RWPE2 (cell line): ENCODE measurements around the gene TAF1A.

Experiments used
- ATAC-seq: fragments of 200-7000 bp; cut with Tn5 transposase; 3 replicates; pipeline ENCODE4 v1.9.1; 2021; ENCODE audit warnings: low read depth
- DNase-seq: peaks from one replicate; pipeline ENCODE4 v3.0.0-alpha.2; 2020; ENCODE audit warnings: low spot score
- H3K27ac ChIP-seq: fragments of 450-650 bp; 2 replicates; pipeline ENCODE4 v1.5.1; 2017; ENCODE audit warnings: mild to moderate bottlenecking; ENCODE audit not compliant: poor library complexity, severe bottlenecking
- H3K27me3 ChIP-seq: fragments of 250-450 bp; sonication (Bioruptor Pico); 2 replicates; pipeline ENCODE4 v1.5.1; 2021; ENCODE audit warnings: mild to moderate bottlenecking, moderate library complexity; ENCODE audit not compliant: insufficient read depth, poor library complexity, severe bottlenecking
- H3K36me3 ChIP-seq: fragments of 250-450 bp; sonication (Bioruptor Pico); 2 replicates; pipeline ENCODE4 v1.5.1; 2020; ENCODE audit warnings: low read depth, mild to moderate bottlenecking, moderate library complexity
- H3K4me1 ChIP-seq: fragments of 250-450 bp; sonication (Bioruptor Pico); 2 replicates; pipeline ENCODE4 v1.5.1; 2021; ENCODE audit warnings: mild to moderate bottlenecking, moderate library complexity; ENCODE audit not compliant: insufficient read depth, poor library complexity, severe bottlenecking
- H3K4me3 ChIP-seq: fragments of 250-450 bp; sonication (Bioruptor Pico); 2 replicates; pipeline ENCODE4 v1.5.1; 2021; ENCODE audit warnings: mild to moderate bottlenecking, moderate library complexity; ENCODE audit not compliant: severe bottlenecking
- H3K9me3 ChIP-seq: fragments of 250-450 bp; sonication (Bioruptor Pico); 2 replicates; pipeline ENCODE4 v1.5.1; 2021; ENCODE audit warnings: mild to moderate bottlenecking, moderate library complexity; ENCODE audit not compliant: severe bottlenecking
- TF ChIP-seq, protein P1 (sequence below): fragments of 450-650 bp; IDR thresholded peaks from one replicate; pipeline ENCODE4 v1.5.1; 2017; ENCODE audit warnings: mild to moderate bottlenecking, moderate library complexity; ENCODE audit not compliant: poor library complexity, severe bottlenecking

The TAF1A gene

DNA sequence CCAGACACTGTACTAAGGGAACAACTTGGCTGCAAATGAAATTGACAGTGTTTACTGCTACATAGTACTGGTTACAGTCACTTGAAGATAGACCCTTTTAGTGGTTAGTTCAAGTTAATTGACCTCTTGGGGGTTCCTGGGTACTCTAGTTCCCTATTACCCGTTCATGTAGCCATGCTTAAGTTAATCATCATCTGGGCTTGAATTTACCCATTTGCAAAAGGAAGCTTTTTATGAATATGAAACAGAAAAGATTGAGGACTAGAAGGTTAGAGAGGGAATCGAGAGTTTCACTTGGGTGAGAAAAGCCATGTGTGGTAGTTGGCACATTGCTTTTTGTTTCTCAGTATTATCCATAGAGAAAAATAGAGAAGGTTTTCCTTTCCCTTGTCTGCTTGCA is 30.8 kb upstream of the TAF1A start:
- no peaks in the 10 kb centered on the region for H3K36me3 ChIP-seq
- TF ChIP-seq, protein P1, sequence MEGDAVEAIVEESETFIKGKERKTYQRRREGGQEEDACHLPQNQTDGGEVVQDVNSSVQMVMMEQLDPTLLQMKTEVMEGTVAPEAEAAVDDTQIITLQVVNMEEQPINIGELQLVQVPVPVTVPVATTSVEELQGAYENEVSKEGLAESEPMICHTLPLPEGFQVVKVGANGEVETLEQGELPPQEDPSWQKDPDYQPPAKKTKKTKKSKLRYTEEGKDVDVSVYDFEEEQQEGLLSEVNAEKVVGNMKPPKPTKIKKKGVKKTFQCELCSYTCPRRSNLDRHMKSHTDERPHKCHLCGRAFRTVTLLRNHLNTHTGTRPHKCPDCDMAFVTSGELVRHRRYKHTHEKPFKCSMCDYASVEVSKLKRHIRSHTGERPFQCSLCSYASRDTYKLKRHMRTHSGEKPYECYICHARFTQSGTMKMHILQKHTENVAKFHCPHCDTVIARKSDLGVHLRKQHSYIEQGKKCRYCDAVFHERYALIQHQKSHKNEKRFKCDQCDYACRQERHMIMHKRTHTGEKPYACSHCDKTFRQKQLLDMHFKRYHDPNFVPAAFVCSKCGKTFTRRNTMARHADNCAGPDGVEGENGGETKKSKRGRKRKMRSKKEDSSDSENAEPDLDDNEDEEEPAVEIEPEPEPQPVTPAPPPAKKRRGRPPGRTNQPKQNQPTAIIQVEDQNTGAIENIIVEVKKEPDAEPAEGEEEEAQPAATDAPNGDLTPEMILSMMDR, result no peak
- H3K4me3 ChIP-seq, result no peak overlapping the region
- DNase-seq (no peak), ATAC-seq (no peak)
- H3K4me1 ChIP-seq, result no peaks in the 10 kb centered on the region
- H3K27ac ChIP-seq, result no peak overlapping the region
- no peaks in the 10 kb centered on the region for H3K27me3 ChIP-seq
- no peaks in the 10 kb centered on the region for H3K9me3 ChIP-seq

DNA sequence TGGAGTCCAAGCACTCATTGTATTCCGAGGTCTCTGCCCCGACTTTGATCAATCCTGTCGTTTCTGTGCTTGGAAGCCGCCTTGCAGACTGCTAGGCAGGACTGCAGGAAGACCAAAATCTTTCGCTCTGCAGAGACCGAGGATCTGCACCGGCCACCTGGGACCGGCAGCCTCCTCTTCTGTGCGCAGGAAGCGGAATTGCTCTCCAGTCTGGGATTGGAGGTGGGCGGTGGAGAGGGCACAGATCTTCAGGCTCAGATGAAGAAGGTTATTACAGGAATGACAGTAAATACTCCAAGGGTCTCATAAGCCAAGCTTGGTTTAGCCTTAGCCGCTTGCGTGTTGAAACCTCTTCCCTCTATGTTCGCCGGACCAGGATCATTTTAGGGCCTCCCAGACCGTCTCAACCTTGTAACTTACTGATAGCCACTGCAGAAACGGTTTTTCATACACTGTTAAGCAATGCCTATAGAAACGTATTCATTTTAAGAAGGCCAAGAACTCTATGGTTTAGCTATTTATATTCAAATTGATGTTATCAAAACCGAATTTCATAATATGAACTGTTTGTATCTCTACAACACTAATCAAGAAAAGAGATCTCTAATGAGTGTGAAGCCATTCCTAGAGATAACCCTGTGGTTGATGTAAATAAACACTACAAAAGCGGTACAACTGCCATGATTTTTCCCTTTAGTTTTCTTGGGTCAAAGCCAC is 29.3 kb upstream of the TAF1A start:
- DNase-seq (no peak), ATAC-seq (0 out of 3 replicates have a peak, but pooled peaks have one; percentile 34)
- Histone ChIP-seq H3K9me3 (no peaks in the 10 kb centered on the region), H3K27ac (no peak overlapping the region), H3K27me3 (no peaks in the 10 kb centered on the region), H3K4me1 (no peaks in the 10 kb centered on the region), H3K36me3 (no peaks in the 10 kb centered on the region), H3K4me3 (peak overlapping the region; percentile 97)
- TF ChIP-seq, protein P1, result no peak

DNA sequence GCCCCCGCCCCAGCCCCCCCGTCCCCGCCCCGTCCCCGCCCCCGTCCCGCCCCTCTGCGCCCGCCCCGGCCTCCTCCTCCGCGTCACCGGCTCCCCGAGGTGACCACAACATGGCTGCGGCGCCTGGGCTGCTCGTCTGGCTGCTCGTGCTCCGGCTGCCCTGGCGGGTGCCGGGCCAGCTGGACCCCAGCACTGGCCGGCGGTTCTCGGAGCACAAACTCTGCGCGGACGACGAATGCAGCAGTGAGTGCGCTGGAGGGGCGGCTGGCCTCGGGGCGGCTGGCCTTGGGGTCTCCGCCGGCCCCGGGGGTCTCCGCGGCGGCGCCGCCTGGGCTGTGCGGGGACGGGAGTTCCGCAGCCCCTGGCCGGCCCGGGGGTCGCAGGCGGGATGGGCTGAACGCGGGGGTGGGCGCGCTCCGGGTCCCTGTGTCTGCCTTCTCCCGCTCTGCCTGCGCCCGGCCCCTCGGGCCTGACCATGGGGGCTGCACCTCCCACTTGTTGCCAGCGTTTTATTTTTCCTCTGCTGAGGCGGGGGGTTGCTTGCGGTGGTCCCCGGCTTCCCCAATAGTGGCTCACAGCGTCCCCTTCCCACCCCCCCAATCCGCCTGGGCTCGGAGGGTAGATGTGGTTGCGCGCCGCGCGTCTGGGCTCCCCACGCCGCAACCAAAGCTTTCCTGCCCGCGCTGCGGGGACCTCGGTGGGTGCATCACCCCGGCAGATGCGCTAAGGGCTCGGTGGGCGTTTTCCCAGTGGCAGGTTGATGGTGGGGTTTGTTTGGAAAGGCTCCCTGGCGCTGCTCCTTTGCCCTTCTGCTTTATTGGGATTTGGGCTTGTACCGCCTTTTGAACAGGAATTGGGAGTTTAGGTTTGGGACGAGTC is 28.5 kb upstream of the TAF1A start, which contains the start of gene MIA3:
MIA3 (plus strand) TSS at position 97 of the 879 bp plus-strand sequence; CDS start at position 111, 14 bp downstream.
- ATAC-seq, result peak; percentile 61
- no peak within 1 kb of the TSS for H3K27ac ChIP-seq
- DNase-seq, result peak; percentile 51
- no peaks in the 10 kb centered on the region for H3K9me3 ChIP-seq
- TF ChIP-seq, protein P1, result no peak
- no peaks in the 10 kb centered on the region for H3K27me3 ChIP-seq
- no peaks in the 10 kb centered on the region for H3K4me1 ChIP-seq
- no peaks in the 10 kb centered on the region for H3K36me3 ChIP-seq
- H3K4me3 ChIP-seq, result peak within 1 kb of the TSS; percentile 97

DNA sequence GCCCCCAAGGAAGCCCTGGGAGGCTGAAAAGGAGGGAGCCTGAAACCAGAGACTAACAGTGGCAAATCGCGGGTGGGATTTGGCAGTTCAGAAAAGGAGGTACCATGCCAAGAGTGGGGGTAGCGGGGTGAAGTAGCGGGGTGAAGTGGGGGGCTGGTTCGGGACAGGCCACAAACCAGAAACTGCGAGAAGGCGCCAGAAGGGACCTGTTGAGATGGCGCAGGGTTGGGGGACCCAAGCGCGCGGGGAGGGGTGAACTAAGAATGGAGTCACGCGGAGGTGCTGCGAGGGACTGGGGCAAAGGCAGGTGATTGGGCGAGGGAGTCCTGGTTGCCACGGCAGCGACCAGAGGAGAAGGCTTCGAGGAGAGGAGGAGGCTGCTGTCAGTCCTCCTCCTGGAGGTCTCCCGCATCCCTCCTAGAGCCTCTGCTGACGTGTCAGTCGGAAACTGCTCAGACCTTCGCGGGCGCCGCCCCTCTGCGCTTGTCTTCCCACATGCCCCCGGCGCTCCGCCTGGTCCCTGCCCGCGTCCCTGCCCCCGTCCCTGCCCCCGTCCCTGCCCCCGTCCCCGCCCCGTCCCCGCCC is 27.7 kb upstream of the TAF1A start:
- H3K4me1 ChIP-seq, result no peaks in the 10 kb centered on the region
- H3K27me3 ChIP-seq, result no peaks in the 10 kb centered on the region
- no peaks in the 10 kb centered on the region for H3K9me3 ChIP-seq
- H3K36me3 ChIP-seq, result no peaks in the 10 kb centered on the region
- DNase-seq, result peak; percentile 79
- peak overlapping the region; percentile 26 for H3K4me3 ChIP-seq
- H3K27ac ChIP-seq, result no peak overlapping the region
- peak; percentile 89 for ATAC-seq
- TF ChIP-seq, protein P1, result no peak
